H1 (cell line): ENCODE measurements around the gene OPHN1. TPM values are rescaled to one million over a fixed set of nuclear protein-coding genes. Genes with fewer than 3 reads are reported as not detected.

Experiments used
- CTCF ChIA-PET: fragments of 300-600 bp; sonication (Branson Sonifier 250); formaldehyde crosslinking; loops from one replicate; lab custom pipeline; 2021; ENCODE audit not compliant: partially characterized antibody; lab: Charles Lee
- POLR2A ChIA-PET: fragments of 300-600 bp; sonication (Branson Sonifier 250); formaldehyde crosslinking; loops from one replicate; lab custom pipeline; 2021; ENCODE audit warnings: inconsistent platforms; ENCODE audit not compliant: partially characterized antibody; lab: Charles Lee
- DNase-seq, 2 experiments: peaks; one replicate each; pipeline versions ENCODE4 v3.0.0 to v3.0.0-alpha.2; 2010 to 2022; ENCODE audit warnings: low spot score in 2 of 2, low read depth in 1 of 2, mixed read lengths in 1 of 2
- FAIRE-seq: peaks from 2 replicates; lab custom pipeline; 2011; peaks lifted over from hg19 to GRCh38; lab: Jason Lieb, UNC
- H2AFZ ChIP-seq: 2 replicates; pipeline ENCODE4 v1.8.1; 2012; ENCODE audit warnings: low read length, inconsistent platforms
- H2AK5ac ChIP-seq: 2 replicates; pipeline ENCODE4 v1.6.1; 2013; ENCODE audit warnings: low read depth, low read length
- H2BK120ac ChIP-seq: replicated peaks from 2 replicates; pipeline ENCODE3; 2013; ENCODE audit warnings: low read depth, low read length, inconsistent platforms
- H2BK12ac ChIP-seq: 2 replicates; pipeline ENCODE4 v1.6.1; 2013; ENCODE audit warnings: low read depth, low read length
- H2BK15ac ChIP-seq: 2 replicates; pipeline ENCODE4 v1.6.1; 2013; ENCODE audit warnings: low read length
- H2BK20ac ChIP-seq: 2 replicates; pipeline ENCODE4 v1.6.1; 2013; ENCODE audit warnings: low read length
- H2BK5ac ChIP-seq: 2 replicates; pipeline ENCODE4 v1.6.1; 2013; ENCODE audit warnings: low read depth, low read length
- H3K14ac ChIP-seq: 2 replicates; pipeline ENCODE4 v1.6.1; 2013; ENCODE audit warnings: inconsistent platforms; ENCODE audit not compliant: insufficient read length
- H3K18ac ChIP-seq: 2 replicates; pipeline ENCODE4 v1.6.1; 2013; ENCODE audit warnings: low read length; ENCODE audit errors: extremely low read depth
- H3K23ac ChIP-seq: 2 replicates; pipeline ENCODE4 v1.6.1; 2013; ENCODE audit warnings: inconsistent platforms; ENCODE audit not compliant: insufficient read length
- H3K23me2 ChIP-seq: 2 replicates; pipeline ENCODE4 v1.6.1; 2013; ENCODE audit warnings: low read depth, low read length
- H3K27ac ChIP-seq: 2 replicates; pipeline ENCODE4 v1.6.1; 2011; ENCODE audit warnings: low read depth, low read length, inconsistent platforms
- H3K27me3 ChIP-seq, 4 experiments: replicated peaks in 1 of 4; 1 replicate in 1 of 4; 2 replicates in 3 of 4; pipeline versions ENCODE4 v1.6.1 to v1.8.1; 2011 to 2013; ENCODE audit warnings: low read length in 3 of 4, mild to moderate bottlenecking in 3 of 4, inconsistent platforms in 2 of 4, mixed read lengths in 2 of 4, moderate library complexity in 1 of 4; ENCODE audit not compliant: control insufficient read depth in 3 of 4, insufficient read depth in 3 of 4; ENCODE audit errors: extremely low read depth in 1 of 4
- H3K36me3 ChIP-seq, 4 experiments: 2 replicates each; pipeline versions ENCODE4 v1.6.1 to v1.8.1; 2011 to 2013; ENCODE audit warnings: mild to moderate bottlenecking in 4 of 4, low read length in 3 of 4, moderate library complexity in 2 of 4, control low read depth in 1 of 4, inconsistent platforms in 1 of 4; ENCODE audit not compliant: insufficient read depth in 4 of 4, control insufficient read depth in 2 of 4
- H3K4ac ChIP-seq: replicated peaks from 2 replicates; pipeline ENCODE3; 2013; ENCODE audit warnings: low read length, low read depth, mixed read lengths, inconsistent platforms; ENCODE audit not compliant: insufficient read length
- H3K4me1 ChIP-seq, 4 experiments: replicated peaks in 1 of 4; 1 replicate in 1 of 4; 2 replicates in 3 of 4; pipeline versions ENCODE4 v1.6.1 to v1.8.1; 2011 to 2013; ENCODE audit warnings: low read length in 3 of 4, inconsistent platforms in 2 of 4, mixed read lengths in 1 of 4; ENCODE audit not compliant: insufficient read depth in 4 of 4, control insufficient read depth in 3 of 4
- H3K4me2 ChIP-seq, 2 experiments: 2 replicates each; pipeline versions ENCODE4 v1.6.1 to v1.8.1; 2011 to 2013; ENCODE audit warnings: low read depth in 2 of 2, low read length in 2 of 2, control low read depth in 1 of 2, inconsistent platforms in 1 of 2, mild to moderate bottlenecking in 1 of 2; ENCODE audit not compliant: insufficient read depth in 1 of 2
- H3K4me3 ChIP-seq, 4 experiments: fragments of 200-600, 300-600 bp in 1 of 4; sonication (generic), shearing (Covaris generic), sonication (Bioruptor Twin) in 1 of 4; 2 replicates each; pipeline versions ENCODE4 v1.5.1 to v1.8.1; 2011 to 2016; ENCODE audit warnings: low read length in 4 of 4, low read depth in 3 of 4, control low read depth in 2 of 4, inconsistent platforms in 2 of 4, mild to moderate bottlenecking in 2 of 4, mixed read lengths in 1 of 4, moderate library complexity in 1 of 4; ENCODE audit not compliant: insufficient read depth in 2 of 4; ENCODE audit errors: extremely low read depth in 1 of 4
- H3K56ac ChIP-seq: replicated peaks from 2 replicates; pipeline ENCODE3; 2013; ENCODE audit warnings: low read depth, mild to moderate bottlenecking, mixed read lengths, low read length, inconsistent platforms; ENCODE audit not compliant: insufficient read length
- H3K79me1 ChIP-seq: 2 replicates; pipeline ENCODE4 v1.6.1; 2013; ENCODE audit warnings: low read depth, low read length, control low read depth
- H3K79me2 ChIP-seq, 2 experiments: 2 replicates each; pipeline versions ENCODE4 v1.6.1 to v1.8.1; 2012 to 2013; ENCODE audit warnings: low read length in 2 of 2, mild to moderate bottlenecking in 2 of 2, inconsistent platforms in 1 of 2; ENCODE audit not compliant: insufficient read depth in 2 of 2, control insufficient read depth in 1 of 2
- H3K9ac ChIP-seq, 4 experiments: replicated peaks in 1 of 4; 1 replicate in 1 of 4; 2 replicates in 3 of 4; pipeline versions ENCODE4 v1.6.1 to v1.8.1; 2011 to 2013; ENCODE audit warnings: low read depth in 3 of 4, low read length in 3 of 4, control low read depth in 2 of 4, mild to moderate bottlenecking in 2 of 4, moderate library complexity in 2 of 4, inconsistent platforms in 1 of 4; ENCODE audit errors: extremely low read depth in 1 of 4
- H3K9me3 ChIP-seq, 2 experiments: 2 replicates each; pipeline versions ENCODE4 v1.6.1 to v1.8.1; 2012 to 2013; ENCODE audit warnings: mild to moderate bottlenecking in 2 of 2, moderate library complexity in 2 of 2, control low read depth in 1 of 2, inconsistent platforms in 1 of 2, low read depth in 1 of 2, low read length in 1 of 2, mixed read lengths in 1 of 2; ENCODE audit not compliant: insufficient read depth in 2 of 2
- H4K20me1 ChIP-seq, 2 experiments: replicated peaks in 1 of 2; 2 replicates each; pipeline versions ENCODE3 to v1.8.1; 2011 to 2013; ENCODE audit warnings: inconsistent platforms in 2 of 2, low read length in 2 of 2, mild to moderate bottlenecking in 1 of 2; ENCODE audit not compliant: insufficient read depth in 2 of 2, control insufficient read depth in 1 of 2
- H4K5ac ChIP-seq: 2 replicates; pipeline ENCODE4 v1.6.1; 2013; ENCODE audit warnings: low read length, low read depth, mixed read lengths, inconsistent platforms; ENCODE audit not compliant: insufficient read length
- H4K8ac ChIP-seq: 2 replicates; pipeline ENCODE4 v1.8.0; 2013; ENCODE audit warnings: mild to moderate bottlenecking, moderate library complexity, low read length, inconsistent platforms; ENCODE audit not compliant: insufficient read depth; ENCODE audit errors: extremely low read depth
- H4K91ac ChIP-seq: replicated peaks from 2 replicates; pipeline ENCODE3; 2013; ENCODE audit warnings: low read length, mixed read lengths, inconsistent platforms; ENCODE audit not compliant: insufficient read length
- RNF2 ChIP-seq: fragments of 200-900, 300-1000 bp; sonication (generic); IDR thresholded peaks from 2 replicates; pipeline ENCODE4 v1.7.1; 2016; ENCODE audit warnings: borderline replicate concordance, low read depth, mild to moderate bottlenecking, antibody characterized with exemption, low read length; ENCODE audit not compliant: poor library complexity, severe bottlenecking; ENCODE audit errors: missing control alignments
- WGBS, 2 experiments: shearing (Covaris generic) in 1 of 2; methylation state at CpG; one replicate each; pipeline versions ENCODE4 v1.1.6 to v1.1.7; 2013 to 2015; ENCODE audit warnings: low lambda C conversion rate in 2 of 2, mixed read lengths in 2 of 2, inconsistent platforms in 1 of 2, low coverage in 1 of 2, missing lambda C conversion rate in 1 of 2; ENCODE audit not compliant: insufficient replicate concordance in 2 of 2, insufficient coverage in 1 of 2, insufficient read length in 1 of 2; ENCODE audit errors: extremely low coverage in 1 of 2, missing lambda C conversion rate in 1 of 2; 5-methylcytosine and 5-hydroxymethylcytosine counted together
- polyA plus RNA-seq, 7 experiments: library from polyadenylated mRNA; depleted of rRNA in 3 of 7; stranded (reverse) in 5 of 7; unstranded in 2 of 7; fragments of >200 nt in 5 of 7; fragments of 200-250 nt in 2 of 7; gene quantifications; 1 replicate in 5 of 7; 2 replicates in 1 of 7; 4 replicates in 1 of 7; pipeline versions ENCODE4 v1.2.1 to v1.2.3, GENCODE V29; 2011 to 2013; ENCODE audit warnings: missing spikeins in 2 of 7, mixed read lengths in 2 of 7
- total RNA-seq: library from RNA; stranded (reverse); fragmentation: NEBNext Ultra II Directional; extraction: Animal tissue kit (Norgen Biotek cat#: 25700); gene quantifications from 2 replicates; pipeline ENCODE4 v1.2.1, GENCODE V29; 2021

Gene OPHN1
- total and polyA plus RNA-seq, 2 of the 8 experiments (the other 6 are each of a cell fraction or from before 2014, with no cell fraction given) = 1.2 to 3.5 TPM

GRCh38 chrX:68461093-68461492 is 27.8 kb upstream of the OPHN1 start:
- Histone ChIP-seq H3K27me3 (no peaks in the 10 kb centered on the region), H3K79me2 (no peaks in the 10 kb centered on the region), H4K8ac (no peak overlapping the region), H2BK5ac (no peak overlapping the region), H3K23ac (no peak overlapping the region), H3K9me3 (no peaks in the 10 kb centered on the region), H3K4me1 (no peaks in the 10 kb centered on the region), H3K79me1 (no peaks in the 10 kb centered on the region), H4K20me1 (no peaks in the 10 kb centered on the region), H2BK120ac (no peak overlapping the region), H3K4me3 (no peak overlapping the region), H2BK20ac (no peak overlapping the region), H4K91ac (no peak overlapping the region), H3K14ac (no peak overlapping the region), H3K4me2 (no peak overlapping the region), H2AFZ (no peak overlapping the region), H3K18ac (no peak overlapping the region), H2BK15ac (no peak overlapping the region), H3K9ac (no peak overlapping the region), H3K23me2 (no peaks in the 10 kb centered on the region), H3K36me3 (no peaks in the 10 kb centered on the region), H2BK12ac (no peak overlapping the region), H3K4ac (no peak overlapping the region), H3K56ac (no peak overlapping the region), H2AK5ac (no peak overlapping the region), H3K27ac (no peak overlapping the region), H4K5ac (no peak overlapping the region)
- TF ChIP-seq RNF2 = no peak
- DNase-seq = no peak
- ChIA-PET CTCF (interaction anchor here (0.6 kb wide), 1 partner anchor 278 kb away, joined by 3 read pairs; no protein-coding TSS in a partner anchor), POLR2A (no interaction called here)
- 83% methylated on average over 6 of the region's 6 CpGs; no CpG with 5 or more reads in 1 of the 2 experiments for WGBS, 2 experiments
- FAIRE-seq = no peak
